Glutamatergic neuron (in vitro differentiated cells): ENCODE measurements around the gene SRC. TPM values are rescaled to one million over a fixed set of nuclear protein-coding genes. Genes with fewer than 3 reads are reported as not detected.

ENCODE experiments used
- DNase-seq: peaks from one replicate; pipeline ENCODE4 v3.0.0; 2022
- H3K27ac Mint-ChIP-seq: one replicate; pipeline ENCODE4 v1.8.0; 2020; ENCODE audit warnings: mild to moderate bottlenecking, mixed read lengths, inconsistent platforms; ENCODE audit not compliant: unreplicated experiment
- H3K27me3 Mint-ChIP-seq: one replicate; pipeline ENCODE4 v1.8.0; 2020; ENCODE audit warnings: mild to moderate bottlenecking, moderate library complexity, mixed read lengths, inconsistent platforms; ENCODE audit not compliant: unreplicated experiment
- H3K36me3 Mint-ChIP-seq: one replicate; pipeline ENCODE4 v1.8.0; 2020; ENCODE audit warnings: mild to moderate bottlenecking, mixed read lengths, inconsistent platforms; ENCODE audit not compliant: unreplicated experiment
- H3K4me1 Mint-ChIP-seq: one replicate; pipeline ENCODE4 v1.8.0; 2020; ENCODE audit warnings: mild to moderate bottlenecking, low read depth, mixed read lengths, inconsistent platforms; ENCODE audit not compliant: unreplicated experiment
- H3K4me3 Mint-ChIP-seq: one replicate; pipeline ENCODE4 v1.8.0; 2020; ENCODE audit warnings: mild to moderate bottlenecking, mixed read lengths, inconsistent platforms; ENCODE audit not compliant: unreplicated experiment
- H3K9me3 Mint-ChIP-seq: one replicate; pipeline ENCODE4 v1.8.0; 2020; ENCODE audit warnings: mild to moderate bottlenecking, moderate library complexity, mixed read lengths, inconsistent platforms; ENCODE audit not compliant: unreplicated experiment
- total RNA-seq: library from RNA; stranded (reverse); fragmentation: NEBNext Ultra II Directional; extraction: Animal tissue kit (Norgen Biotek cat#: 25700); gene quantifications from one replicate; pipeline ENCODE4 v1.2.1, GENCODE V29; 2021; ENCODE audit not compliant: unreplicated experiment
- TF ChIP-seq, protein P1 (sequence below): fragments of 200-600 bp; sonication (generic); IDR thresholded peaks from one replicate; pipeline ENCODE4 v1.5.0; 2021; ENCODE audit not compliant: partially characterized antibody, unreplicated experiment

Gene SRC
- total RNA-seq, 1 donor from 2014 or later: 39.2 TPM

DNA sequence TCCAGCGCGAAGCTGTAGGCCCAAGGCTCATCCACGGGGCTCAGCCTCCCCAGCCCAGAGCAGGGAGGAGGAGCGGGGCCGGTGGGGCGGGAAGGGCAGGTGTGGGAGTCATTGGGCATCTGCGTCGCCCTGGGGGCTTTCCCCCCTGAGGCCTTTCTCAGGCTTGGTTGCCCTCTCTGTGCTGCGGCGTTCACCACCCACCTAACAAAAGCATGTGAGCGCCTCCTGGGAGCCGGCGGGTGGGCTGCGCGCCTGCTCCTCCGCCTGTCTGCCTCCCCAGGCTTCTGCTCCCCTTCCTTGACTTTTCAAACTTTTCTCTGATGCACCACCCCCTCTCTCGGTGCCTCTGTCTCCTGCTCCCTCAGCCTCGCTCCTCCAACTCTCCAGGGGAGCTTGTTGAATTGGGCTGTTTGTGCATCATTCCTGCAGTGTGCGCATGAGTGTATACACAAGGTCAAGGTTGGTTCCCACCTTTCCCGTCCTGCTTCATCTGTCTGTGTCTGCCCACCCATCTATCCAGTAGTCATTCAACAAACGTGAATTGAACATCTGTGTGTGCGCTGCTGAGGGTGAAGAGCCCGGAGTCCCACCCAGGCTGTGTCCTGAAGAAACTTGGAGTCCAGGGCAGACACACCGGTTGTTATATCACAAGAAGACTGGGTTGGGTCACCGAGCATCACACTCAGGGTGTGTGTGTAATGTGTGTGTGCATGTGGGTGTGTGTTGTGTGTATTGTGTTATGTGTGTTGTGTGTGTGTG lies 92.7 kb downstream of the SRC start:
- Mint-ChIP-seq H3K36me3 (no peaks in the 10 kb centered on the region), H3K9me3 (peaks cover 8% of the 10 kb centered on the region), H3K27ac (peak overlapping the region; percentile 73), H3K27me3 (peaks cover 13% of the 10 kb centered on the region), H3K4me1 (peaks cover 13% of the 10 kb centered on the region), H3K4me3 (no peak overlapping the region)
- TF ChIP-seq, protein P1, sequence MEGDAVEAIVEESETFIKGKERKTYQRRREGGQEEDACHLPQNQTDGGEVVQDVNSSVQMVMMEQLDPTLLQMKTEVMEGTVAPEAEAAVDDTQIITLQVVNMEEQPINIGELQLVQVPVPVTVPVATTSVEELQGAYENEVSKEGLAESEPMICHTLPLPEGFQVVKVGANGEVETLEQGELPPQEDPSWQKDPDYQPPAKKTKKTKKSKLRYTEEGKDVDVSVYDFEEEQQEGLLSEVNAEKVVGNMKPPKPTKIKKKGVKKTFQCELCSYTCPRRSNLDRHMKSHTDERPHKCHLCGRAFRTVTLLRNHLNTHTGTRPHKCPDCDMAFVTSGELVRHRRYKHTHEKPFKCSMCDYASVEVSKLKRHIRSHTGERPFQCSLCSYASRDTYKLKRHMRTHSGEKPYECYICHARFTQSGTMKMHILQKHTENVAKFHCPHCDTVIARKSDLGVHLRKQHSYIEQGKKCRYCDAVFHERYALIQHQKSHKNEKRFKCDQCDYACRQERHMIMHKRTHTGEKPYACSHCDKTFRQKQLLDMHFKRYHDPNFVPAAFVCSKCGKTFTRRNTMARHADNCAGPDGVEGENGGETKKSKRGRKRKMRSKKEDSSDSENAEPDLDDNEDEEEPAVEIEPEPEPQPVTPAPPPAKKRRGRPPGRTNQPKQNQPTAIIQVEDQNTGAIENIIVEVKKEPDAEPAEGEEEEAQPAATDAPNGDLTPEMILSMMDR: no peak
- DNase-seq: no peak

GRCh38 chr20:37439223-37439933 lies 93.4 kb downstream of the SRC start:
- Mint-ChIP-seq H3K27me3 (peaks cover 13% of the 10 kb centered on the region), H3K36me3 (no peaks in the 10 kb centered on the region), H3K4me3 (no peak overlapping the region), H3K4me1 (peaks cover 13% of the 10 kb centered on the region), H3K27ac (peak overlapping the region; percentile 35), H3K9me3 (peaks cover 8% of the 10 kb centered on the region)
- DNase-seq: no peak
- TF ChIP-seq, protein P1: no peak

DNA sequence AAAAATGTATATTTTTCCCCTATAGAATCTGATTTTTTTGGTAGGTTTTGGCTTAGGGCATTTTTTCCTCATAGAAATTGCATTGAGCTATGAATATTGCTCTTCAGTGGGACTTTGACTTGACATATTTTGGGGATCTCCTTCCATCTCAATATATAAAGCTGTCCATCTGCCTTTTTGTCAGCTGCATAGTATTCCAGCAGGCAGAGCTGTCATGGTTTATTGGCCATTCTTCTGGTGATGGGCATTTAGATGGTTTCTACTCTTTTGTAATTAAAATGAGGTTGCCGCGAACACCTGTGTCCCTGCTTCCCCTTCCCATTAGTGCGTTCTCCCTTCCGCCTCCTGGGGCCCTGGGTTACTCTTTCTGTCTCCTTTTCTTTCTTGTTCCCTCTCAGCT lies 95.1 kb downstream of the SRC start:
- TF ChIP-seq, protein P1: no peak
- Mint-ChIP-seq H3K36me3 (peaks cover 3% of the 10 kb centered on the region), H3K4me3 (no peak overlapping the region), H3K27ac (no peak overlapping the region), H3K4me1 (peaks cover 13% of the 10 kb centered on the region), H3K9me3 (peaks cover 8% of the 10 kb centered on the region), H3K27me3 (peaks cover 13% of the 10 kb centered on the region)
- no peak for DNase-seq

DNA sequence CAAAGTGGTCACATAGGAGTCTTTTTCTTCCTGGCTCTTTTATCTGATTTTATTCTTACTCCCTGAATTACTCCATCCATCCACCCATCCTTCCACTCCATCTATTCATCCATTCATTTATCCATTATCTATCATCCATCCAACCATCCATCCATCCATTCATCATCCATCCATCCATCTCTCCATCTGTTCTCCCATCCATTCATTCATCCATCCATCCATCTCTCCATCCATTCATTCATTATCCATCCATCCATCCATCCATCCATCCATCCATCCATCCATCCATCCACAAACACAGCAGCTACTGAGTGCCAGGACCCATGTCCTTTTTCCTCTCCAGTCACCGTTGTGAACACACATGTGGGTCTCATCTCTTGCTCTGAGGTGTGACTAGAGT lies 96.6 kb downstream of the SRC start:
- H3K9me3 Mint-ChIP-seq: peaks cover 5% of the 10 kb centered on the region
- peaks cover 3% of the 10 kb centered on the region for H3K36me3 Mint-ChIP-seq
- no peak overlapping the region for H3K4me3 Mint-ChIP-seq
- peaks cover 12% of the 10 kb centered on the region for H3K27me3 Mint-ChIP-seq
- TF ChIP-seq, protein P1: no peak
- peaks cover 7% of the 10 kb centered on the region for H3K4me1 Mint-ChIP-seq
- no peak overlapping the region for H3K27ac Mint-ChIP-seq
- no peak for DNase-seq

DNA sequence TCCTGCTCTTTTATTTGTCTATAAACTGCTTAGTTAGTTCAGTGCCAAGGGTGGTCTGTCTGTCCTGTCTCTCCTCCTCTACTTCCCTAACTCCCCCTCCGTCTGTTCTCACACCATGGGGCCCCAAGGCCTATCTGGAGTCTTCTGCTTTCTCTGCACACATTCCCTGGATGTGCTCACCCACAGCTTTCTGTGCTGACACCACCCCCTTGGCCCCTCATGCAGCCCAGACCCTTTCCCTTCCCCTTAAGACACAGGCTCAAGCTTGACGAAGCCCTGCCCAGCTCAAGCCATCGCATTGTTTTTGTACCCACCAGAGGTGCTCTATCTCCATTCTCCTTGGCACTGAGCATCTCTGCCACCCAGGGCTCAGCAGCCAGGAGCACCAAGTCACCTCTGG lies 97.0 kb downstream of the SRC start:
- H3K27ac Mint-ChIP-seq: no peak overlapping the region
- H3K9me3 Mint-ChIP-seq: peaks cover 6% of the 10 kb centered on the region
- DNase-seq: no peak
- peaks cover 4% of the 10 kb centered on the region for H3K4me1 Mint-ChIP-seq
- no peak overlapping the region for H3K4me3 Mint-ChIP-seq
- TF ChIP-seq, protein P1: no peak
- H3K27me3 Mint-ChIP-seq: peaks cover 11% of the 10 kb centered on the region
- peaks cover 3% of the 10 kb centered on the region for H3K36me3 Mint-ChIP-seq
